Measurements from ENCODE around the gene HOXD11.

The HOXD11 gene

DNA sequence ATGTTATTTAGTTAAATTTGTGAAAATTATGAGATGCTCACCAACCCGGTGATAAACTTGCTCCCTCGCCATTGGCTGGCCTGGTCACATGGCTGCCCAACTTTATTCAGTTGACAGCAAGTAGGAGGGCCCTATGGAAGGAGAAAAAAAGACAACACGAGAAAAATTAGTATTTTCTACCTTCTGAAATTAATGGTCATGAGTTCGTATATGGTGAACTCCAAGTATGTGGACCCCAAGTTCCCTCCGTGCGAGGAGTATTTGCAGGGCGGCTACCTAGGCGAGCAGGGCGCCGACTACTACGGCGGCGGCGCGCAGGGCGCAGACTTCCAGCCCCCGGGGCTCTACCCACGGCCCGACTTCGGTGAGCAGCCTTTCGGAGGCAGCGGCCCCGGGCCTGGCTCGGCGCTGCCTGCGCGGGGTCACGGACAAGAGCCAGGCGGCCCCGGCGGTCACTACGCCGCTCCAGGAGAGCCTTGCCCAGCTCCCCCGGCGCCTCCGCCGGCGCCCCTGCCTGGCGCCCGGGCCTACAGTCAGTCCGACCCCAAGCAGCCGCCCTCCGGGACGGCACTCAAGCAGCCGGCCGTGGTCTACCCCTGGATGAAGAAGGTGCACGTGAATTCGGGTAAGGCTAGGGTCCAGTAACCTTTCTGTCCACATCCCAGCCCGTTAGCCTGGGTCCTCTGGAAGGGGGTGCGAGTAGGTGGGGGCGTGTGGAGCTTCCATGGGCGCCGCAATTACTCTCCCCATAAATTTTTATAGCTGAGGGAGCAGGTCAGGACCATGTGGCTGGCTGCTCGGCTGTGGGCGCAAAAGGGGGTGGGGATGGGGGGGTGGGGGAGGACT lies 44.6 kb downstream of the HOXD11 start, which contains the start of gene HOXD4:
Gene HOXD4 (plus strand): TSS at position 109 of the 846 bp plus-strand sequence. CDS start 84 bp downstream, at position 193.
- no peak for DNase-seq

DNA sequence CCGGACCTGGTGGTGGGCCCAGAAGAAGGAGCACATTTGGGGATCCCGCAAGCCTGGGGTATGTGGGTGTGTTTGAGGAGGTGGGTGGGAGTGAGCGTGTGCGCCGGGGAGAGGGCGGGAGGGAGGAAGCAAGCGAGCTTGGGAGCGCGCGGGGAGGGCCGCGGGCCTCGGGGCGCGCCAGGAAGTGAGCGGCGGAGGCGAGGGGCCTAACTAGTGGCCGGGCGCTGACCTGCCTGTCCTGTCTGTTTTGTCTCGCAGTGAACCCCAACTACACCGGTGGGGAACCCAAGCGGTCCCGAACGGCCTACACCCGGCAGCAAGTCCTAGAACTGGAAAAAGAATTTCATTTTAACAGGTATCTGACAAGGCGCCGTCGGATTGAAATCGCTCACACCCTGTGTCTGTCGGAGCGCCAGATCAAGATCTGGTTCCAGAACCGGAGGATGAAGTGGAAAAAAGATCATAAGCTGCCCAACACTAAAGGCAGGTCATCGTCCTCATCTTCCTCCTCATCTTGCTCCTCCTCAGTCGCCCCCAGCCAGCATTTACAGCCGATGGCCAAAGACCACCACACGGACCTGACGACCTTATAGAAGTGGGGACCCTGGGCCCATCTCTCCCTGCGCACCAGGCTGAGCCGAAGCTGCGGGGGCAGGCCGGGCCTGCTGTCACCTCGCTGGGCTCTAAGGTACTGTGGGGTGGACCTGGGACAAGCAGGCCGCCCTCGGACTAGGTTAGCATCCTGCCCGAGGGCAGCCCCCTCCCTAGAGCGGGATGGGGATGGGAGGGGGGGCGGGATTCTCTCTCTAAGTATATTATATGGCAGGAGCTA lies 45.5 kb downstream of the HOXD11 start:
- no peak for DNase-seq

DNA sequence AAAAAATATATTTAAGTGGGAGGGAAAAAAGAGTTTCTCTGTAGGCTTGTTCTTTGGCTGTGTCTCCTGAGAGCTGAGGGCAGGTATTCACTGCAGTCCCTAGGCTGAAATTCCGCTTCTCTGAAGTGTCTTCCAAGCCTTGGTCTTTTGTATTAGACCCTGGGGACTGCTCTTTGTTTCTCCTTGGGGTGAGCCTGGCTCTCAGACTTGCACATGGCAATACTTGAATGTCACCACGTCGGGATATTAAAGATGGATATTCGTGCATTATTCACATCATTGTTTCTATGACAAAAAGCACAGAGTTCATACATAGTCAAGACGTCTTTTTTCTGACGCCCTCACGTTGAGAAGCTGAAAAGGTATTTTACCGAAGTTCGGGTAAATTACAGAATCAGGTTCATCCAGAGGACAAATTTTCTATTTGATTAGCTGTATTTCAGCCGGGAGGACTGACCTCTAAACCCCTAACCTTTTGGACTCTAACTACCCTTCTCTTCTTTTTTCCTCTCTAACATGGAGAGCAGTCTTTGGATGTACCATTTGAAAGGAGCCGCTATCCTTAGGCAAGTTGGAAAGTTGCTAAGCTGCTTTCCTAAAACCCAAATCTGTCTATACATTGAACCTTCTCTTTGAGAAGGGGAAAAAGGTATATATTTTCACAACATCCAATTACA lies 47.6 kb downstream of the HOXD11 start:
- DNase-seq, result no peak

DNA sequence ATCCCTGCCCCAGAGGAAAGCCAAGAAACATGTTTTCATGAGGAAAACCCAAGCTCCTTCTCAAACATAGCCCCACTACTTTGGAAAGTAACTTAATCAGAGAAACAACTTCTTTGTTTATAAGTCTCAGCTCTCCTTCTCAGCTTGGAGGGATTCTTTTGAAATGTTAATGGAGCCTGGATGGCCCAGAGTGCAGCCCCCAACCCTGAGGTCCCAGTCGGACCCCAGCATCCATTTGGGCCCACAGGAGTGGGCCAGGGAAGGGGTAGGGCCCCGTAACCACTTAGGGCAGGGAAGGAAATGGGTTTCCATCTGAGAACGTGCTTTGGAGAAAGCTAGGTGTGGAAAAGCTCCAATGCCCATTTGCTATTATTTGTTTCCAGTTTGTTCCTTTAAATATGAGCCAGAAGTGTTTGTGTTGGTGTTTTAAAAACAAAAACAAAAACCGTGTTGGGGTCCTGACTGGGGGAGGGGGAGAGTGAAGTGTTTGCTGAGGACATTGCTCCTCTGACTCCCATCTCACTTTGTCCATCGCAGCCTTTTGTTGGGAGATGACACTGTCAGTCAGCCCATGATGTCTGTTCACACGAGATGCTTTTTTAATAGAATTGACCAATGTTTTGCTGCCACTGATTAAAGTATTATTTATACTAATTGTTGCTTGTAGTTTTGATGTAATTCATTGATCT lies 48.4 kb downstream of the HOXD11 start:
- DNase-seq, result no peak

DNA sequence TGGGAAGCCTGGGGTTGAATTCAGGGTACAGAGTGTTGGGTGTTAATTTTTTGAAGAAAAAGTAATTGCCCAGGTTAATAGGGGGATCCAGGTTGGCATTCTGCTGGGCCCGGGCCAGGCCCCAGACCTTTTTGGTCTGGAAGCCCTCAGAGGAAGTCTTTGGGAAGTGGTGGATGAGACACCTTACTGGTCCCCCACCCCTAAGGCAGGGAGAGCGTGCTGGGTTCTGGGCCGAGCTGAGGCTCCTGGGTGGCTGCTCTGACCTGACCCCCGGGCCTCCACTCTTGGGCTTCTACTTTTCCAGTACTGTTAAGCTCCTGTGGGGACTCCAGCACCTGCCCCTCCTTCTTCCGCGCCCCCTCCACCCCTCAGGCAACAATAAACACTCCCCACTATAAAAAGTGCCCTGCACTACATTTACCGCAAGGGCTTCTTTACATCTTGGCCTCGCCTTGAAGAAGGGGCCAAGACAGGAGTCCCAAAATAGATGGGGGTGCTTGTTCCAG lies 49.3 kb downstream of the HOXD11 start:
- DNase-seq, result no peak

DNA sequence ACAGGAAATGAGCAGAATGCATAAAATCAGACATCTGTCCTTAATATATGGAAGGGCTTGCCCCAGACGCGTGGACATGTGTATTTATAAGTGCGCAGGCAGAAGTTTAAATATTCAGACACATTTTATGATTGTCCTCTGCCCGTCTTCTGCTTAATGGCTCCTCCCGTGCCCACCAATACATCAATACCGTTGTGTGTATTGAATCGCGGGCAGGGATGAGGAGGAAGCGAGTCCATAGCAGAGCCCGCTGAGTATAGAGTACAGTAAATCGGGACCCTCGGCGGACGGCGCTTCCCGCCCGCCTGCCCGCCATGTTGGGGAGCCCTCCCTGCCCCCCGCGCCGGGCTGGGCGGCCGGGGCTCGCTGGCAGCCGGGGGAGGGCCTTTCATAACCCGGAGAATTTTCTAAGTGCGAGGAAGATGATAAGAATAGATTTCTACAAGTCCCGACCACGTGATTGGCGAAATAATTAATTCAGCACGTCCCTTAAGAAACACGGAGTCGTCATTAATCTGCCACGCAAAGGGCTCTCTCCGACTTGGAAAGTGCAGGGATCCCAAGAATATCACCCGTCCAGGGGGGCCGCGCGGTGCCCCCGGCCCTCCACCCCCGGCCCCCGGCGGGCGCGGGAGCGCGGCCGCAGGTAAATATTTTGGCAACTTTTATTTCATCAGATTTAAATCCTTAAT lies 49.9 kb downstream of the HOXD11 start, which contains the start of gene HOXD3:
Gene HOXD3 (plus strand): TSS at position 501 of the 692 bp plus-strand sequence. CDS start 11,808 bp downstream, outside the sequence.
- no peak for DNase-seq

DNA sequence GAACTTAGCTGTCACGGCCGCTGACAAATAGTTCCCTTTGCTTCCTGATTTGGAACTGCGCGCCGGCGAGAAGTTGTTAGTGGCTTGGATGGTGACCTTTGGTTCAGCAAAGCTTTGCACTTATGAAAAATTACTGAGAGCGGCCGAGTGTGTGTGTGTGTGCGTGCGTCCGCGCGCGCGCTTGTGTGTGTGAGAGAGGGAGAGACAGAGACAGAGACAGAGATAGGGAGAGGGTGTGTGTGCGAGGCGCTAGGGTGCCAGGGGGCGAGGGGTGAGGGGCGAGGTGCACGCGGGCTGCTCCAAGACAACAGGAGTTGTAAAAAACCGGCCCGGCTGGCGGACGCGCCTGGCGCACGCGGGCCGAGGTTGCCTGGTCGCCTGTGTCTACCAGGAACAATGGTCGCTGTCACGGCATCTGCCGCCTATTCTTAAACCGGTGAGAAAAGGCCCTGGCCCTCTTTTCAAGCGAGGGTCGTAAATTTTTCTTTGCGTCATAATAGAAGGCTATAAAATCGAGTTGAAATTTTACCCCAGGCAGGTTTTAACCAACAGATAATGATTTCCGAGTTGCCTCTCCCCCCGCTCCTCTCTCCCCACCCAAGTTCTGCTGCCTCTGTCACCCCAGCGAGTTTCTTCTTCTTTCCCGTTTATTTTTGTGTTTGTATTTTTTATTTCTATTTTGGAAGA lies 50.6 kb downstream of the HOXD11 start:
- DNase-seq, result no peak

DNA sequence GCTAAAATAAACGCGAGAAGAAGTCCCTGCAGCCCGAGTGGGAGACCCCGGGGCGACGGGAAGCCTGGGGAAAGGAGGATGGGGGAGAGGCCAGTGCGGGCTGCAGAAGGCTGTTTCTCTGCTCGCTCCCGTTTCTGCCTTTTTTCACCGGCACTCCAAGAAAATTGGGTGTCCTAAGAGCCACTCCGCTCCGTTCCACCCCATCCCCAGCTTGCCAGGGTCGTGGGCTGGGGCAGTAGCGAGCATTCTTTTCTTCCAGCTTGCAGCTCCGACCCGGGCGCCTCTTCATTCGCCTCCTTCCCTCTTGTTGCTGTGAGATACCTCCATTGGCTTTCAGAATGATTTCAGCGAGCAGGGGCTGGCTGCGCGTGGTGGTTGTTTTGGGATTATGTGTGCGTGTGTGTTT lies 51.1 kb downstream of the HOXD11 start:
- DNase-seq, result no peak

DNA sequence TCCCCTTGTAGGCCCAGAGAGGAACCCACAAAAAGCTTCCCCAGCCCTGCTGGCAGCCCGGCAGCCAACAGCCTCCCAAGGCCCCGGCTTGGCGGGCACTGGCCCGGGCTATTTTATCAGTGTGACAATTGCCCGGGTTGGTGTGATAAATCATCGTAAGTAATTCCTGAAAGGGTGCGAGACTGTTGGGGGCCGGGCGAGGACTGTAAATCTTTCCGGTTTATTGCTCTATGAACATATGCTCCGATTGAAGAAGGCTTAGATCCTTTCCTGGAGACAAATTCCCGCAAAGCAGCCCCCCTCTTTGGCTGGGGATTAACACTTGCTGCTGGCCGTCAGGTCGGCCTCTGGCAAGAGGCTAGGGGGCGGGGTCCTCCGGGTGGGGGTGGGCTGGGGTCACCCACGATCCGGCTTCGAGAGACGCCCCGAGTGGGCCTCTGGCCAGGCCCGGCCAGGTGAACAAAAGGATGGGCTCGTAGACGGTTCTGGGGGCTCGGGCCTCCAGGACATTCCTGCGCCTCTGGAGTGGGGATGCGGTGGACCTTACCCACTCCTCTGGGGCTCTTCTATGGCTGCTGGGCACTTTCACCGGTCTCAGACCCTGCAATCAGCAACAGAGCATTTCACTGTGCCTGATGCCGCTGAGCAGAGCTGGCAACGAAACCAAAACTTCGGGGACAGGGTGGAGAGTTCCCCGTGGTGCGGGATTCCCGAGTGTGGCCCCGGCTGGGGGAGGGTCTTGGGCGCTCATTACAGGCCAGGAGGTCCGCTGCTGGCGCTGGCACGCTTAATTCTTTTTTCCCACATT lies 52.0 kb downstream of the HOXD11 start:
- no peak for DNase-seq
